Breast epithelium (tissue), 3 donors: Measurements from ENCODE around the gene CENPX.

Experiments used
- POLR2AphosphoS5 ChIP-seq, 3 donors: sonication (generic); formaldehyde crosslinking; IDR thresholded peaks; one replicate each; pipeline ENCODE4 v1.6.1; 2017; ENCODE audit warnings: antibody characterized with exemption in 3 of 3
- TF ChIP-seq, protein P1 (sequence below), 3 donors: fragments of 450-650 bp; IDR thresholded peaks; one replicate each; pipeline ENCODE4 v1.5.1; 2016 to 2017; ENCODE audit warnings: antibody characterized with exemption in 3 of 3, mild to moderate bottlenecking in 3 of 3, moderate library complexity in 3 of 3

DNA sequence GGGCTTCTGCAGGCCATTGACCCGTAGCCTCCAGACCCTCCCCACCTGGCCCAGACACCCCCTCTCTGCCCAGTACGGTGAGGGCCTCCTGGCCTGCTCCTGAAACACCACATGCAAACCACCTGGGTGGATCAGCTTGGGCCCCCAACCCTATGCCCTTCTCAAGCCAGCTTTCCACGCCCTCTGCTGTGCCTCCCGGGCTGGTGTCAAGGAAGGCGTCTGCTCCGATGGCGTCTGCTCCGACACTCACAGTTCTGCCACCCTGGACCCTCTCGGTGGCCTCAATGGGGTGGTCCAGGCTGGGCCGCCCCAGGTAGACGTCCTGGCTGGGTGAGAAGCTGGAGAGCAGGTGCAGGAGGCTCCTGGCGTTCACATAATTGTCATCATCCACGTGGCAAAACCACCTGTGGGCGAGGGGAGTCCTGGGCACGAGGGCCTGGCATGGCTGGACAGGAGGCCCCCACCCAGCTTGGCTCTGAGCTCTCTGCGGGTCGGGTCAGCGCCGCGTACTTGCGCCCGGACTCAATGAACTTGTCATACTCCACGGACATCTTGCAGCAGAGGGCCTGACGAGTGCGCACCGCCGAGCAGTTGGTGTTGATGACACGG is 27.6 kb upstream of the CENPX start:
- TF ChIP-seq, protein P1, sequence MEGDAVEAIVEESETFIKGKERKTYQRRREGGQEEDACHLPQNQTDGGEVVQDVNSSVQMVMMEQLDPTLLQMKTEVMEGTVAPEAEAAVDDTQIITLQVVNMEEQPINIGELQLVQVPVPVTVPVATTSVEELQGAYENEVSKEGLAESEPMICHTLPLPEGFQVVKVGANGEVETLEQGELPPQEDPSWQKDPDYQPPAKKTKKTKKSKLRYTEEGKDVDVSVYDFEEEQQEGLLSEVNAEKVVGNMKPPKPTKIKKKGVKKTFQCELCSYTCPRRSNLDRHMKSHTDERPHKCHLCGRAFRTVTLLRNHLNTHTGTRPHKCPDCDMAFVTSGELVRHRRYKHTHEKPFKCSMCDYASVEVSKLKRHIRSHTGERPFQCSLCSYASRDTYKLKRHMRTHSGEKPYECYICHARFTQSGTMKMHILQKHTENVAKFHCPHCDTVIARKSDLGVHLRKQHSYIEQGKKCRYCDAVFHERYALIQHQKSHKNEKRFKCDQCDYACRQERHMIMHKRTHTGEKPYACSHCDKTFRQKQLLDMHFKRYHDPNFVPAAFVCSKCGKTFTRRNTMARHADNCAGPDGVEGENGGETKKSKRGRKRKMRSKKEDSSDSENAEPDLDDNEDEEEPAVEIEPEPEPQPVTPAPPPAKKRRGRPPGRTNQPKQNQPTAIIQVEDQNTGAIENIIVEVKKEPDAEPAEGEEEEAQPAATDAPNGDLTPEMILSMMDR (IDR thresholded peaks at IDR 0.05) = no peak
- no peak for TF ChIP-seq POLR2AphosphoS5 (IDR thresholded peaks at IDR 0.05)
